WTC11 (cell line): ENCODE measurements around the gene SPINT2.

Experiments used
- ESRRA ChIP-seq: sonication (generic); formaldehyde crosslinking; IDR thresholded peaks from 2 replicates; pipeline ENCODE4 v1.8.1; 2022; ENCODE audit warnings: mild to moderate bottlenecking, missing genetic modification reagents, borderline replicate concordance
- FOXP1 ChIP-seq: sonication (generic); formaldehyde crosslinking; IDR thresholded peaks from 2 replicates; pipeline ENCODE4 v1.8.0; 2022; ENCODE audit warnings: missing genetic modification reagents, mild to moderate bottlenecking, moderate library complexity, borderline replicate concordance
- NFYB ChIP-seq: sonication (generic); formaldehyde crosslinking; conservative IDR thresholded peaks from 2 replicates; pipeline ENCODE4 v1.8.0; 2022; ENCODE audit warnings: low read depth, missing genetic modification reagents
- NR1H2 ChIP-seq: sonication (generic); formaldehyde crosslinking; IDR thresholded peaks from 2 replicates; pipeline ENCODE4 v1.9.0; 2021; ENCODE audit warnings: mild to moderate bottlenecking, moderate library complexity, missing genetic modification reagents
- ZNF263 ChIP-seq: sonication (generic); formaldehyde crosslinking; IDR thresholded peaks from 2 replicates; pipeline ENCODE4 v1.8.1; 2022; ENCODE audit warnings: low read depth, mild to moderate bottlenecking, moderate library complexity, missing genetic modification reagents
- TF ChIP-seq, protein P1 (sequence below): fragments of 200-600 bp; IDR thresholded peaks from 2 replicates; pipeline ENCODE4 v1.8.0; 2022; ENCODE audit warnings: antibody characterized with exemption
- TF ChIP-seq, protein P2 (sequence below): sonication (generic); formaldehyde crosslinking; IDR thresholded peaks from 2 replicates; pipeline ENCODE4 v1.8.0; 2022; ENCODE audit warnings: mild to moderate bottlenecking, missing genetic modification reagents
- TF ChIP-seq, protein P3 (sequence below): sonication (generic); formaldehyde crosslinking; IDR thresholded peaks from 2 replicates; pipeline ENCODE4 v1.8.1; 2023; ENCODE audit warnings: mild to moderate bottlenecking, missing genetic modification reagents, moderate library complexity
- TF ChIP-seq, protein P4 (sequence below): sonication (generic); formaldehyde crosslinking; IDR thresholded peaks from 2 replicates; pipeline ENCODE4 v1.8.1; 2022; ENCODE audit warnings: missing genetic modification reagents, borderline replicate concordance
- TF ChIP-seq, protein P5 (sequence below): sonication (generic); formaldehyde crosslinking; IDR thresholded peaks from 2 replicates; pipeline ENCODE4 v1.8.1; 2022; ENCODE audit warnings: low read depth, mild to moderate bottlenecking, moderate library complexity, missing genetic modification reagents, borderline replicate concordance

DNA sequence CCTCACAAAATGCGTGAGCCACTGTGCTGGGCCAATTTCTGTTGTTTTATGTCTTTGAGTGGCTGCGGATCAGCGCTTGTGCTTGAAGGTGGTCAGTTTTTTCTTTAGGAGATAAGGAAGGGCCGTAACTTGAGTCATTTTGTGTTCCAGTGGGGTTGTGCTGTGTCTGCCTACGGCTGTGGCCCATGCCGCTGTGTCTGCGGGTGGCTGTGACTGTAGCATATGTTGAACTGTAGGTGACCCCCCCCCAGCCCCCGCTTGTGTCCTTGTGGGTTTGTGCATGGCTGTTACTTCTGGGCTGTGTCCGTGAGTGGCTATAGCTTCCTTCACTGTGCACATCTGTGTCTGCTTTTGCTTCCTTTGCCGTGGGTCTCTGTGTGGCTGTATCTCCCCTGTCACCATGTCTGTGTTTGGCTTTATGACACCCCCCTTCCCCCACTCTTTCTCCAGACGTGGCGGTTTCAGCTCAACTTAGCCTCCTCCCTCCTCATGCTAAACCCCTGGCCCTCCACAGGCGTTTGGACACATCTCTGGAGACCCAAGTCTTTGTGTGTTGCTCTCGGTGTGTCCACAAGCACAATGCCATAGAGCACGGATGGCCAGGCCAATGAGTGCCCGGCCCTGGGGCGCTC lies 8.9 kb upstream of the SPINT2 start:
- TF ChIP-seq, protein P1, sequence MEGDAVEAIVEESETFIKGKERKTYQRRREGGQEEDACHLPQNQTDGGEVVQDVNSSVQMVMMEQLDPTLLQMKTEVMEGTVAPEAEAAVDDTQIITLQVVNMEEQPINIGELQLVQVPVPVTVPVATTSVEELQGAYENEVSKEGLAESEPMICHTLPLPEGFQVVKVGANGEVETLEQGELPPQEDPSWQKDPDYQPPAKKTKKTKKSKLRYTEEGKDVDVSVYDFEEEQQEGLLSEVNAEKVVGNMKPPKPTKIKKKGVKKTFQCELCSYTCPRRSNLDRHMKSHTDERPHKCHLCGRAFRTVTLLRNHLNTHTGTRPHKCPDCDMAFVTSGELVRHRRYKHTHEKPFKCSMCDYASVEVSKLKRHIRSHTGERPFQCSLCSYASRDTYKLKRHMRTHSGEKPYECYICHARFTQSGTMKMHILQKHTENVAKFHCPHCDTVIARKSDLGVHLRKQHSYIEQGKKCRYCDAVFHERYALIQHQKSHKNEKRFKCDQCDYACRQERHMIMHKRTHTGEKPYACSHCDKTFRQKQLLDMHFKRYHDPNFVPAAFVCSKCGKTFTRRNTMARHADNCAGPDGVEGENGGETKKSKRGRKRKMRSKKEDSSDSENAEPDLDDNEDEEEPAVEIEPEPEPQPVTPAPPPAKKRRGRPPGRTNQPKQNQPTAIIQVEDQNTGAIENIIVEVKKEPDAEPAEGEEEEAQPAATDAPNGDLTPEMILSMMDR: no peak
- TF ChIP-seq NFYB (CRISPR knock-in tag): no peak
- TF ChIP-seq, protein P2, sequence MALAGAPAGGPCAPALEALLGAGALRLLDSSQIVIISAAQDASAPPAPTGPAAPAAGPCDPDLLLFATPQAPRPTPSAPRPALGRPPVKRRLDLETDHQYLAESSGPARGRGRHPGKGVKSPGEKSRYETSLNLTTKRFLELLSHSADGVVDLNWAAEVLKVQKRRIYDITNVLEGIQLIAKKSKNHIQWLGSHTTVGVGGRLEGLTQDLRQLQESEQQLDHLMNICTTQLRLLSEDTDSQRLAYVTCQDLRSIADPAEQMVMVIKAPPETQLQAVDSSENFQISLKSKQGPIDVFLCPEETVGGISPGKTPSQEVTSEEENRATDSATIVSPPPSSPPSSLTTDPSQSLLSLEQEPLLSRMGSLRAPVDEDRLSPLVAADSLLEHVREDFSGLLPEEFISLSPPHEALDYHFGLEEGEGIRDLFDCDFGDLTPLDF (CRISPR knock-in tag): no peak
- TF ChIP-seq, protein P3, sequence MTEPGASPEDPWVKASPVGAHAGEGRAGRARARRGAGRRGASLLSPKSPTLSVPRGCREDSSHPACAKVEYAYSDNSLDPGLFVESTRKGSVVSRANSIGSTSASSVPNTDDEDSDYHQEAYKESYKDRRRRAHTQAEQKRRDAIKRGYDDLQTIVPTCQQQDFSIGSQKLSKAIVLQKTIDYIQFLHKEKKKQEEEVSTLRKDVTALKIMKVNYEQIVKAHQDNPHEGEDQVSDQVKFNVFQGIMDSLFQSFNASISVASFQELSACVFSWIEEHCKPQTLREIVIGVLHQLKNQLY (CRISPR knock-in tag): no peak
- TF ChIP-seq, protein P4, sequence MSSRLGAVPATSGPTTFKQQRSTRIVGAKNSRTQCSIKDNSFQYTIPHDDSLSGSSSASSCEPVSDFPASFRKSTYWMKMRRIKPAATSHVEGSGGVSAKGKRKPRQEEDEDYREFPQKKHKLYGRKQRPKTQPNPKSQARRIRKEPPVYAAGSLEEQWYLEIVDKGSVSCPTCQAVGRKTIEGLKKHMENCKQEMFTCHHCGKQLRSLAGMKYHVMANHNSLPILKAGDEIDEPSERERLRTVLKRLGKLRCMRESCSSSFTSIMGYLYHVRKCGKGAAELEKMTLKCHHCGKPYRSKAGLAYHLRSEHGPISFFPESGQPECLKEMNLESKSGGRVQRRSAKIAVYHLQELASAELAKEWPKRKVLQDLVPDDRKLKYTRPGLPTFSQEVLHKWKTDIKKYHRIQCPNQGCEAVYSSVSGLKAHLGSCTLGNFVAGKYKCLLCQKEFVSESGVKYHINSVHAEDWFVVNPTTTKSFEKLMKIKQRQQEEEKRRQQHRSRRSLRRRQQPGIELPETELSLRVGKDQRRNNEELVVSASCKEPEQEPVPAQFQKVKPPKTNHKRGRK (CRISPR knock-in tag): no peak
- no peak for TF ChIP-seq ZNF263
- TF ChIP-seq NR1H2 (CRISPR knock-in tag): no peak
- TF ChIP-seq FOXP1: no peak
- no peak for TF ChIP-seq ESRRA (CRISPR knock-in tag)
- TF ChIP-seq, protein P5, sequence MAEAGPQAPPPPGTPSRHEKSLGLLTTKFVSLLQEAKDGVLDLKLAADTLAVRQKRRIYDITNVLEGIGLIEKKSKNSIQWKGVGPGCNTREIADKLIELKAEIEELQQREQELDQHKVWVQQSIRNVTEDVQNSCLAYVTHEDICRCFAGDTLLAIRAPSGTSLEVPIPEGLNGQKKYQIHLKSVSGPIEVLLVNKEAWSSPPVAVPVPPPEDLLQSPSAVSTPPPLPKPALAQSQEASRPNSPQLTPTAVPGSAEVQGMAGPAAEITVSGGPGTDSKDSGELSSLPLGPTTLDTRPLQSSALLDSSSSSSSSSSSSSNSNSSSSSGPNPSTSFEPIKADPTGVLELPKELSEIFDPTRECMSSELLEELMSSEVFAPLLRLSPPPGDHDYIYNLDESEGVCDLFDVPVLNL (CRISPR knock-in tag): no peak
